Measurements from ENCODE around the gene CCDC102B.

DNA sequence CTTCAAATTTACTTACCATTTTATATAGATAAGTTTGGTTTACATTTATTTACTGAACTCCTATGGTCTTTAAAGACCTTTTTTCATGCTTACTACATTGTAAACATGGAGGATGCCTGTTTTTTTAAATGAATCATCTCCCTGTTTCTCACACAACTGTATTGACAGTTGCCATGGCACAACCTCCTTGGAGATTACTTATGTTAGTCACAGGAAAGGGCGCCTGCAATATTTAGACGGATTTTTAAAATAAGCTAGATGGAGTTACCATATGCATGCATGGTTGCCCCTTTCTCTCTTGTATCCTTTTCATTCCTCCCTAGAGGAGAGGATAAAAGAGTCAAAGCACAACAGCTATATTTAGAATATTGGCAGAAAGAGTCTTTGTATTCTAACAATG lies 34.8 kb upstream of the CCDC102B start:
- no peak for TF ChIP-seq POLR2A (IDR thresholded peaks at IDR 0.05)
- no peak for TF ChIP-seq CTCF (IDR thresholded peaks at IDR 0.05)

Measured in thyroid gland (tissue), 4 donors.